Stimulated activated CD4-positive, alpha-beta T cell treated with anti-CD3 and anti-CD28 coated beads, Interleukin-2, amount 100 ng/mL, for 48 hours (primary cell): ENCODE data around the gene MTMR10.

Experiments used
- DNase-seq, 2 donors: peaks; one replicate each; pipeline ENCODE4 v3.0.0-alpha.2; 2020

The MTMR10 gene

GRCh38 chr15:31010036-31010435 is 18.6 kb upstream of the MTMR10 start:
- no peak for DNase-seq

GRCh38 chr15:31005660-31006059 is 14.2 kb upstream of the MTMR10 start:
- no peak for DNase-seq

GRCh38 chr15:31004220-31004733 is 12.8 kb upstream of the MTMR10 start:
- DNase-seq: no peak

- no peak for DNase-seq
Observed at GRCh38 chr15:31001702-31002101, 10.3 kb upstream of the MTMR10 start.

GRCh38 chr15:30999729-31000128 is 8.3 kb upstream of the MTMR10 start:
- DNase-seq: no peak

- no peak for DNase-seq
Observed at GRCh38 chr15:30997270-30997669, 5.8 kb upstream of the MTMR10 start.

GRCh38 chr15:30992249-30992864 is 929 bp upstream of the MTMR10 start:
- DNase-seq: no peak

- DNase-seq: peak in 1 of 2 donors; percentile 8
Observed at GRCh38 chr15:30990446-30991254, 778 bp downstream of the MTMR10 start.

GRCh38 chr15:30990036-30990435 is 1.4 kb downstream of the MTMR10 start:
- DNase-seq: no peak

GRCh38 chr15:30985081-30985531 is 6.3 kb downstream of the MTMR10 start:
- no peak for DNase-seq

- DNase-seq: no peak
Observed at GRCh38 chr15:30984542-30984941, 6.9 kb downstream of the MTMR10 start.

- no peak for DNase-seq
Observed at GRCh38 chr15:30984118-30984517, 7.3 kb downstream of the MTMR10 start.

- no peak for DNase-seq
Observed at GRCh38 chr15:30979457-30979856, 12.0 kb downstream of the MTMR10 start.

GRCh38 chr15:30978328-30978727 is 13.1 kb downstream of the MTMR10 start:
- no peak for DNase-seq

GRCh38 chr15:30974112-30974511 is 17.3 kb downstream of the MTMR10 start:
- DNase-seq: no peak

- no peak for DNase-seq
Observed at GRCh38 chr15:30973379-30973778, 18.0 kb downstream of the MTMR10 start.

GRCh38 chr15:30969724-30970123 is 21.7 kb downstream of the MTMR10 start:
- no peak for DNase-seq

- DNase-seq: no peak
Observed at GRCh38 chr15:30963681-30964080, 27.7 kb downstream of the MTMR10 start.

- DNase-seq: no peak
Observed at GRCh38 chr15:30962659-30963058, 28.8 kb downstream of the MTMR10 start.

GRCh38 chr15:30962079-30962478 is 29.3 kb downstream of the MTMR10 start:
- DNase-seq: no peak

GRCh38 chr15:30958219-30958618 is 33.2 kb downstream of the MTMR10 start:
- no peak for DNase-seq

GRCh38 chr15:30956216-30957124 is 35.0 kb downstream of the MTMR10 start:
- no peak for DNase-seq

- no peak for DNase-seq
Observed at GRCh38 chr15:30954674-30955073, 36.8 kb downstream of the MTMR10 start.
